HEK293 (cell line): ENCODE results near the gene SLCO4A1.

Experiments used
- CTCF ChIA-PET: fragments of 350-600 bp; formaldehyde crosslinking; extraction: SDS; loops from one replicate; lab custom pipeline; 2021; ENCODE audit warnings: antibody characterized with exemption; lab: Yijun Ruan, JAX
- POLR2A ChIA-PET: fragments of 300-600 bp; formaldehyde crosslinking; extraction: SDS; loops from one replicate; lab custom pipeline; 2020; ENCODE audit warnings: antibody characterized with exemption, inconsistent platforms; lab: Yijun Ruan, JAX
- H3K27ac ChIP-seq: fragments of 200-500 bp; sonication (Bioruptor generic); 2 replicates; pipeline ENCODE4 v1.5.1; 2014; ENCODE audit warnings: low read depth, low read length, control low read depth, inconsistent platforms; ENCODE audit errors: extremely low read depth
- H3K36me3 ChIP-seq, 2 experiments: fragments of 200-500 bp in 1 of 2; sonication (Bioruptor generic) in 1 of 2; 1 replicate in 1 of 2; 2 replicates in 1 of 2; pipeline ENCODE4 v1.5.1; 2014 to 2017; ENCODE audit warnings: inconsistent platforms in 2 of 2, low read length in 2 of 2; ENCODE audit not compliant: control insufficient read depth in 2 of 2, insufficient read depth in 1 of 2
- H3K4me1 ChIP-seq: fragments of 200-500 bp; sonication (Bioruptor generic); 2 replicates; pipeline ENCODE4 v1.5.1; 2014; ENCODE audit warnings: mild to moderate bottlenecking, low read length, inconsistent platforms; ENCODE audit not compliant: control insufficient read depth, insufficient read depth
- H3K4me3 ChIP-seq: 2 replicates; pipeline ENCODE4 v1.5.1; 2011; ENCODE audit warnings: low read depth, mild to moderate bottlenecking, control low read depth, low read length, moderate library complexity
- H3K9me3 ChIP-seq: fragments of 200-500 bp; sonication (Bioruptor generic); 2 replicates; pipeline ENCODE4 v1.5.1; 2014; ENCODE audit warnings: low read depth, low read length, inconsistent platforms; ENCODE audit not compliant: control insufficient read depth, insufficient read depth
- GLIS1 ChIP-seq: fragments of 450-650 bp; formaldehyde crosslinking; IDR thresholded peaks from 2 replicates; pipeline ENCODE4 v1.5.1; 2016; ENCODE audit warnings: missing biosample characterization, missing genetic modification characterization
- KLF7 ChIP-seq: fragments of 450-650 bp; formaldehyde crosslinking; IDR thresholded peaks from 2 replicates; pipeline ENCODE4 v1.5.1; 2016; ENCODE audit warnings: missing biosample characterization, missing genetic modification characterization, borderline replicate concordance
- MEIS1 ChIP-seq: sonication (generic); formaldehyde crosslinking; IDR thresholded peaks from 2 replicates; pipeline ENCODE4 v1.8.1; 2022; ENCODE audit warnings: missing genetic modification reagents, mild to moderate bottlenecking, borderline replicate concordance
- OSR2 ChIP-seq: fragments of 450-650 bp; formaldehyde crosslinking; IDR thresholded peaks from 2 replicates; pipeline ENCODE4 v1.5.1; 2016; ENCODE audit warnings: missing biosample characterization, missing genetic modification characterization
- RBAK ChIP-seq: fragments of 450-650 bp; formaldehyde crosslinking; IDR thresholded peaks from 2 replicates; pipeline ENCODE4 v1.5.1; 2016; ENCODE audit warnings: missing biosample characterization, missing genetic modification characterization
- YY2 ChIP-seq: fragments of 450-650 bp; formaldehyde crosslinking; IDR thresholded peaks from 2 replicates; pipeline ENCODE4 v1.5.1; 2016; ENCODE audit warnings: missing biosample characterization, missing genetic modification characterization
- ZBTB6 ChIP-seq: fragments of 450-650 bp; formaldehyde crosslinking; IDR thresholded peaks from 2 replicates; pipeline ENCODE4 v1.5.1; 2017; ENCODE audit warnings: missing biosample characterization, missing genetic modification characterization
- ZBTB7A ChIP-seq: fragments of 450-650 bp; formaldehyde crosslinking; IDR thresholded peaks from 2 replicates; pipeline ENCODE4 v1.5.1; 2016; ENCODE audit warnings: low read depth, missing biosample characterization, missing genetic modification characterization
- ZNF133 ChIP-seq: fragments of 450-650 bp; formaldehyde crosslinking; IDR thresholded peaks from 2 replicates; pipeline ENCODE4 v1.5.1; 2016; ENCODE audit warnings: missing biosample characterization, missing genetic modification characterization
- ZNF146 ChIP-seq: fragments of 450-650 bp; formaldehyde crosslinking; IDR thresholded peaks from 2 replicates; pipeline ENCODE4 v1.5.1; 2016; ENCODE audit warnings: missing biosample characterization, missing genetic modification characterization
- ZNF202 ChIP-seq: fragments of 450-650 bp; formaldehyde crosslinking; IDR thresholded peaks from 2 replicates; pipeline ENCODE4 v1.5.1; 2016; ENCODE audit warnings: missing biosample characterization, missing genetic modification characterization, borderline replicate concordance
- ZNF23 ChIP-seq: fragments of 450-650 bp; formaldehyde crosslinking; IDR thresholded peaks from 2 replicates; pipeline ENCODE4 v1.5.1; 2016; ENCODE audit warnings: missing biosample characterization, missing genetic modification characterization, borderline replicate concordance
- ZNF391 ChIP-seq: fragments of 450-650 bp; formaldehyde crosslinking; IDR thresholded peaks from 2 replicates; pipeline ENCODE4 v1.5.1; 2016; ENCODE audit warnings: low read depth, missing biosample characterization, missing genetic modification characterization, borderline replicate concordance
- ZNF561 ChIP-seq: fragments of 450-650 bp; IDR thresholded peaks from 2 replicates; pipeline ENCODE4 v1.5.1; 2018; ENCODE audit warnings: missing biosample characterization, missing genetic modification characterization, borderline replicate concordance
- ZNF580 ChIP-seq: fragments of 450-650 bp; formaldehyde crosslinking; IDR thresholded peaks from 2 replicates; pipeline ENCODE4 v1.5.1; 2016; ENCODE audit warnings: missing biosample characterization, missing genetic modification characterization
- ZNF600 ChIP-seq: fragments of 450-650 bp; formaldehyde crosslinking; IDR thresholded peaks from 2 replicates; pipeline ENCODE4 v1.5.1; 2016; ENCODE audit warnings: missing biosample characterization, missing genetic modification characterization
- ZNF76 ChIP-seq: fragments of 450-650 bp; formaldehyde crosslinking; IDR thresholded peaks from 2 replicates; pipeline ENCODE4; 2016; ENCODE audit warnings: low read depth, missing biosample characterization, missing genetic modification characterization, borderline replicate concordance
- ZNF768 ChIP-seq: fragments of 450-650 bp; formaldehyde crosslinking; IDR thresholded peaks from 2 replicates; pipeline ENCODE4 v1.5.1; 2018; ENCODE audit warnings: missing biosample characterization, mild to moderate bottlenecking, missing genetic modification characterization
- ZXDB ChIP-seq: fragments of 450-650 bp; formaldehyde crosslinking; IDR thresholded peaks from 2 replicates; pipeline ENCODE4 v1.5.1; 2016; ENCODE audit warnings: missing biosample characterization, missing genetic modification characterization

SLCO4A1 gene

GRCh38 chr20:62698231-62698630 lies 55.9 kb downstream of the SLCO4A1 start:
- TF ChIP-seq ZNF391 = no peak
- no peak for TF ChIP-seq OSR2 (tag by site-specific recombination)
- TF ChIP-seq ZNF133 (tag by site-specific recombination) = no peak
- no peak for TF ChIP-seq ZNF76 (tag by site-specific recombination)
- no peak for TF ChIP-seq YY2 (tag by site-specific recombination)
- no peak for TF ChIP-seq ZNF202 (tag by site-specific recombination)
- no peak for TF ChIP-seq GLIS1
- TF ChIP-seq RBAK (tag by site-specific recombination) = no peak
- no peak for TF ChIP-seq ZNF23 (tag by site-specific recombination)
- TF ChIP-seq ZNF768 = no peak
- TF ChIP-seq ZNF580 (tag by site-specific recombination) = no peak
- TF ChIP-seq MEIS1 (CRISPR knock-in tag) = no peak
- Histone ChIP-seq H3K9me3 (no peaks in the 10 kb centered on the region), H3K27ac (no peak overlapping the region), H3K36me3 (no peaks in the 10 kb centered on the region), H3K4me3 (no peak overlapping the region), H3K4me1 (peaks cover 2% of the 10 kb centered on the region; the same call in 1 of the 2 replicates)
- ChIA-PET CTCF (interaction anchor here (0.6 to 1.2 kb wide), 2 partner anchors 10 to 72 kb away, joined by 3 to 4 read pairs; no protein-coding TSS in a partner anchor), POLR2A (no interaction called here)

DNA sequence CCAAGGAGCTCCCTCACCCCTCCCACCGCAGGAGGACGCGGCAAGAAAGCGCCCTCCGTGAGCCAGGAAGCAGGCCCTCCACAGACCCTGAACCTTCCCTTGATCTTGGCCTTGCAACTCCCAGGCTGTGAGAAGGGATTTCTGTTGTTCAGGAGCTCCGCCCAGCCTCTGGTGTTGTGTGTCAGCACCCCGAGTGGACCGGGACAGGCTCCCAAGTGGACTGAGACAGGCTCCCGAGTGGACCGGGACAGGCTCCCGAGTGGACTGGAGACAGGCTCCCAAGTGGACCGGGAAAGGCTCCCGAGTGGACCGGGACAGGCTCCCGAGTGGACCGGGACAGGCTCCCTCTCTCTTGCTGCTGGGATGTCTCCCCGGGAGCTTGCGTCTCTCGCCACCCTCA lies 57.0 kb downstream of the SLCO4A1 start:
- TF ChIP-seq ZNF146 (tag by site-specific recombination) = no peak
- TF ChIP-seq MEIS1 (CRISPR knock-in tag) = no peak
- no peak for TF ChIP-seq ZXDB (tag by site-specific recombination)
- ChIA-PET CTCF (interaction anchor here (0.6 to 0.7 kb wide), 2 partner anchors 116 to 177 kb away, joined by 3 to 5 read pairs; no protein-coding TSS in a partner anchor), POLR2A (no interaction called here)
- no peak overlapping the region for H3K4me3 ChIP-seq
- H3K4me1 ChIP-seq = peaks cover 9% of the 10 kb centered on the region; the same call in 1 of the 2 replicates
- H3K36me3 ChIP-seq = no peaks in the 10 kb centered on the region
- H3K27ac ChIP-seq = no peak overlapping the region
- no peaks in the 10 kb centered on the region for H3K9me3 ChIP-seq

- Histone ChIP-seq H3K4me3 (no peak overlapping the region), H3K36me3 (no peaks in the 10 kb centered on the region), H3K27ac (no peak overlapping the region), H3K9me3 (no peaks in the 10 kb centered on the region), H3K4me1 (peaks cover 9% of the 10 kb centered on the region)
- POLR2A ChIA-PET = no interaction called here
- CTCF ChIA-PET = interaction anchor here (0.6 to 0.7 kb wide), 2 partner anchors 116 to 177 kb away, joined by 3 to 5 read pairs; no protein-coding TSS in a partner anchor
- TF ChIP-seq KLF7 = no peak
- TF ChIP-seq ZNF561 (tag by site-specific recombination) = no peak
- no peak for TF ChIP-seq ZBTB7A
- TF ChIP-seq ZBTB6 (tag by site-specific recombination) = no peak
- no peak for TF ChIP-seq ZNF600 (tag by site-specific recombination)
- TF ChIP-seq ZXDB (tag by site-specific recombination) = no peak
Observed at GRCh38 chr20:62699741-62700140, 57.4 kb downstream of the SLCO4A1 start.
